GM10847 (cell line): Measurements from ENCODE around the gene NACAD.

Experiments
- POLR2A ChIP-seq: IDR thresholded peaks from 2 replicates; pipeline ENCODE4 v1.6.1; 2011; ENCODE audit not compliant: insufficient read length; ENCODE audit errors: extremely low read depth

The NACAD gene

DNA sequence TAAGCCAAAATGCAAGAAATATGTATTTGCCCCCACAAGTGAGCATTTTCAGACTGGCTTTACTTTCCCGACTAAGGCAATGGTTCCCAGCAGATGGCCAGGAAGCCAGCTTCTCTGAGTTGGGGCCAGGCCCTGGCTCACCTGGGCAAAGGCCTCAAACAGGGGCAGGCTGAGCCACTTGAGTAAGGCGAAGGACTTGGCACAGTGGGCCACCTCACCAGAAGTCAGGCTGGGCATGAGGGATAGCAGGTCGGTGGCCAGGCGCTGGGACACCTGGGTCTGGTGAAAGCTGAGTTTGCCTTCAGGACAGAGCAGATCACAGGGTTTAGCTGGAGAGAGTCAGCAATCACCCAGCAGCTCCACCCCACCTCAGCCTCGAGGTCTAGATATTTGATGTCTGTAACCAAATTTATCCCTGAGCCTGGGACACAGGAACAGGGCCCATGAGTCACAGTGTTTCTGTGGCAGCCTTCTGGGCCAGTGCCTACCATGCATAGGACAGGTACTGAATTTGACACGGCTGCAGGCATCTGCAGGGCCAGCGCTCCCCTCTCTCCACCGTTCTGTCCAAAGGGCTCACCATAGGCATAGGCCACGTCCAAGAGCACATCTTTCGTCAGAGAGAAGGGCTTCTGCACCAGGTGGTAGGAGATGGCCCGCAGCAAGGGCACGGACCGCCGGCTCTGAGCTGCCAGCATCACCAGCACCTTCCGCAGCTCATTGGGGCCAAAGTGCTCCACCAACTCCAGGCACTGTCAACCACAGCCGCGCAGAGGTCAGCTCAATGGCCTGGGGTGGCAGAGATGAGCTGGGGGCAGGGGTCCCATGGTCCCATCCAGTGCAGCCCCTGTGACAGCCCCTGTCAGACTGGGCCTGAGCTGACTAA, 15.4 kb upstream of the NACAD start:
- TF ChIP-seq POLR2A, result no peak

DNA sequence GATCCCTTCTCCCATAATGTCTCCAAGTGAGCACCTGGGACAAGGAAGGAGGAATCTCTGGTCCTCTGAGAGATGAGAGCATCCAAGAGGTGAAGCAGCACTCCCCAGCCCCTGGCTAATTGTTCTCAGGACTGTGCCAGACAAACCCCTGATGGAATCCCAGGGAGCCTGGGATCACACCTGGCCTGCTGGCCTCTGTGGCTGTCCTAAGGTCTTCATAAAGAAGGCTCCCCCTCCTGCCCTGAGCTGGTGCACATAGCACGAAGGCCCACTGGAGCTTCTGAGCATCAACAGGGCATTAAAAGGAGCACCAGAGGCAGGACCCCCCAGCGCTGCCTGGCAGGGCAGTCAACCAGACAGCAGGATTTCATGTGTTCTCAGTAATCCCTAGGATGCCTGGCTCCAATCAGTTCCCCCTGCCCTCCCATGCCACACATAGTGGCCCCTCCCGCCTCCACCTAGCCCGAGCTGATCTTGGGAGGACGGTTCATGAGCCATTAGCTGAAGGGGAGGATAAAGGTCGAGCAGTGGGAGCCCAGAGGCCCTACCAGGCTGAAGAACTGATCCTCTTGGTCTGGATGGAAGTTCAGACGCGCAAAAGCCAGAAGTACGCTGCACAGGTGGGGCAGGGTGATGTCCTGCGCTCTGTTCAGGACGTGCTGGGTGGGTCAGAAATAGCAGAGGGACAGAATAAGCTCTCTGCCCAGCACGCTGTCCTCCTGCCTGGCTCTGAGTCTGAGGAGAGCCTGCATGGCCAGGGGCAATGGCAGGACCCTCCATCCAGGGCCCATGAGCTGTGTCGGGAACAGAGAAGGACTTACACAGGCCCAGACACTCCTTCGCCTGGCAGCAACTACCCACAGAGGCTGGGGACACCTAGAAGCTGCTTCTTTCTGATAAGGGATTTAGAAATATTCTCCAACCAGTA, 14.3 kb upstream of the NACAD start:
- TF ChIP-seq POLR2A, result no peak

DNA sequence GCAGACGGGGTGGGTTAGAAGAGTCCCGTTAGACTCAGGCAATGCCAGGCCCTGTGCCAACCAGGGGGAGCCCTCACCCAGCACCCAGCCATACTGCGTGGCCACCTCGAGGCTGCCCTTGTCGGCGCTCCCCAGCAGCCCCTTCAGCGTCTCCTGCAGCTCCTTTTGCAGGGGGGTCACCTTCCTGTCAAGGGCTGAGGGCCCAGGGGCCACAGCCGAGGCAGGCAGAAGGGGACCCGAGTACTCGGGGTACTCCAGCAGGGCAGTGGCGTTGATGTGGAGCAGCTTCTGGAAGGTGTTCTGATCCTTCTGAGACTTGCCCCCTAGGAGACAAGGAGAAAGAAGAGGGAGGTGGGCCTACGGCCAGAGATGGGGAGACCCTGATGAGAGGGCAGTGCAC, 13.0 kb upstream of the NACAD start:
- no peak for TF ChIP-seq POLR2A

DNA sequence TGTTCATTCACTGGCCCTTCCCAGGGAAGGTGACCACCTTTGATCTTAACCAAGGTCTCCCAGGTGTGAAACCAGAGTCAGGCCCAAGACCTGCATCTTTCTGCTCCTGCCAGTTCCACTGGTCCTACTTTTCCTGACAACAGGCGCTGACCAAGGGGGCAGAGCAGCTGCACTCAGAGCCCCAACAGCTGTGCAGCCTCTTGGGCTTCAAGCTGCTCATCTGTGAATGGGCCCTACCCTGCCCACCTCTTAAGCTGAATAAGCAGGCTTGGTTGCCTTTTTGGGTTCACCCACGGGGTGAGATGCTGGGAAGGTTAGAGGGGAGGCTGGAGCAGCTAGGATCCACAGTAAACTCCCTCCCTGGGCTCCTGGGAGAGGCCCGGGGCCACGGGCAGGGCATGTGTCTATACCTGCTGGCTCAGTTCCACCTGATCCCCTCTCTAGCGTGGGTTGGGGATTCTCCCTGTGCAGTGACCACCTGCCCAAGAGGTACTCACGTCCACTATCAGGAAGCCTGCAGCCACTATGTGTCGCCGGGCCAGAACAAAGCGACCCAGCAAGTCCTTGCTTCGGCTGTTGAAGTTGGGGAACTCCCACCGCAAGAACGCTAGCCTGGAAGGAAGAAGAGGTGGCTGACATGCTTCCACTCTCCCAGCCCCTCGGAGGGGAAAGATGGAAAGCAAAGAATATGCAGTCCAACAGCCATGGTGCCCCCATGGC, 12.2 kb upstream of the NACAD start:
- TF ChIP-seq POLR2A, result no peak

DNA sequence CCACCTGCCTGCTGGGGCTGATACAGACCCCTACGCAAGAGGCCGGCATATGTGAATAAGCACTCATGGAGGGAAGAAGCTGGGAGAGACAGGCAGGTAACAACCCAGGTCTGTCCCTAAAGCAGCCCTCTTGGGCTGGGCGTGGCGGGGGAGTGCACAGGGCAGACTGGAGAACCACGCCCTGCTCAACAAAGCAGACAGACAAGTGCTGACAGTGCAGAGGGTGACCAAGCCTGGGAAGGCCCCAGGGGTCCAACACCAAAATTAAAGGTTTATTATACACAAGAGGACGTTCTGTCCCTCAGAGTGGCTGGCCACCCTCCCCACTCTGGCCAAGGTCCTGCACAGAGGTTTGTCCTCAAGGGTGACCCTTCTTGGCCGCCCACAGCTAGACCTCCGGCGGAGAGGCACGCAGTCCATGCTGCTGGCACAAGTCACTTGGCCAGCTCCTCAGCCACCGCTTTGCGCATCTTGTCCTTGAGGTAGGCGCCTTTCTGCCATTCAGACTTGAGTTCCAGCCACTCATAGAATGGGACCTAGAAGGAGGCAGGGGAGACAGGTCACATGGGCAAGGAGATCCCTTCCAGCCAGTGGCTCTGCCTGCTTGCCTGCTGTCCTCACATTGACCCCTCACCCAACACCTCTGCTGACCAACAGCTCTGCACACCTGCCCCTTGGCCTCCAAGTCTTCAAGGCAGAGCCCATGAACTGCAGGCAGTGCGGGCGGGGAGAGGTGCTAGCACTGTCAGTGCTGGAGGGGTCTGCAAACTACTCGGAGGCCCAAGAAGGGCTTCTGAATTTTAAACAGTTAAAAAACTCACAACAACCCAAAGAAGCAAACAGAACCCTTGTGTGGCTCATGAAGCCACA, 11.4 kb upstream of the NACAD start:
- no peak for TF ChIP-seq POLR2A

DNA sequence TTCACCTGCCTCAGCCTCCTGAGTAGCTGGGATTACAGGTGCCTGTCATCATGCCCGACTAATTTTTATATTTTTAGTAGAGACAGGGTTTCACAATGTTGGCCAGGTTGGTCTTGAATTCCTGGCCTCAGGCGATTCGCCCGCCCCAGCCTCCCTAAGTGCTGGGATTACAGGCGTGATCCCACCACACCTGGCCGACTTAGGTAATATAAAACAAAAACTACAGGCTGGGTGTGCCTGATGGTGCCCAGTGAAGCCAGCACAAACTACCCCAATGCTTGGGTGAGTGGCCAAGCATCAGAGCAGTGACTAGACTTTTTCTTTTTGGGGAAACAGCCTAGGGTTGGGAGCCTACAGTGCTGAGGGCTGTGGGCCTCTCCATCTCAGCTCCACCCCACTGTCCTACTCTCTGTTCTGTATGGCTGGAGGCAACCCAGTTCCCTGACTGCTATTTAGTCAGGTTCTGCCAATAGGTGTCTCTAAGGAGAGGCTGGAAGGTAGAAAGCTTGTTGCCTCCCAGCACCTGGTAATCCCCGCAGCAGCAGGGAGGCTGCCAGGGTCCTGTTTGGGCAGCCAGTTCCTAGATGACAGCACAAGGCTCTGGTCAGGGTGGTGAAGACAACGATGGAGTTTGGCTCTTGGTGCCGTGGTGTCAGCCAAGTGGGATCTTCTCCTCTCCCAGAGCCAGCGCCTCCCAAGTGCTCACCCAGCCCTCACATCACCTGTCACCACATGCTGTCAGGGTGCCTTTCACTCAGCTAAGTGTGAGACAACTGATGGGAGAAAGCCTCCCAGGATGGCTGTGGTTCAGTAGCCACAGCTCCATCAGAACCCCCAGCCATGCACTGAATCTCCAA, 10.4 kb upstream of the NACAD start:
- TF ChIP-seq POLR2A, result no peak

DNA sequence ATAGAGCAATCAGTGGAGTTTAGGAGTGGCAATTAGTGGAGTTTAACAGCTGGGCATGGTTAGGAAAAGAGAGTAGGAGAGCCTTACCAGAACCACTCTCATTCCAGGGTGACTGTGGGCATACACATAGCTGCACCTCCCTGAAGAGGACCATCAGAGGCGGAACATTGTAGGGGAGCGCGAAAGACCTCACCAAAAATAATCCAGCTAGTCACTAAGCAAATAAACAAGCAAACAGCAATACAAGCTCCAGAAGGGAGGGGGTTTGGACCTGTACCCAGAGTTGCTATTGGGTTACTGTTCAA, 4.1 kb upstream of the NACAD start:
- TF ChIP-seq POLR2A, result no peak

DNA sequence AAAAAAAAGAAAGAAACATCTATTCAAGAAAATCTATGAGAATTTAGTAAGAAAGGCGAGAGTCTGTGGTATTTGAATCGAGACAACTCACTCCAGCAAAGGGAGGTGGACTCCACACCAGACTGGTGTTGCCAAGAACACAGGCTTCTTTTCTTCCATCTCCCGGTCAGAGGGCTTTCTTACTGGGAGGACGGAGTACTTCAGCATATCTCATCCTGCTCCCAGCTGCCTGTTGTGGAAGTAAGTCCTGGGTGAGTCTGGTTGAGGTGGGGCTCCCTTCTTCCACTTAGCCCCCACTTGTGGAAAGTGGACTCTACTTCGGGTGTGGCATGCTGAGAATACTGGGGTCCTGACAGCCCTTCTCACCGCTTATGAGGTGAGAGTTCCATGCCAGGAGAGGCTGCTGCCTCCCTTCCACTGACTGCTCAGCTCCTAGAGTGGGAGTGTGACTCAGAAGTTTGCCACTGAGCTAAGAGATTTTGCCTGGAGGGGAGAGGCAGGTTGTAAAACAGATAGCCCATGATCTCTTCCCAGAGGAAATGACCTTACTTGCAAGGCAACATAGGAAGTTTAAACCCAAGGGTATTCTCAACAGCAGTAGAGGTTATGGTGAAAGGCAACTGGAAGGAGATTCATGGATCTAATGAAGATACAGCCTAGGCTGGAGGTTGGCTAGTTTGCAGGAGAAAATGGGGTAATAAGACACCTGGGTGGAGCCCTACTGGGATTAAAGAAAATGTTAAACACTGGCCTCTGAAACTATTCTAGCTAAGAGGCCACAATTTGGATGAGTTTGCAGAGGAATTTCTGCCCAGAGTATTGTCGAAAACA, 3.5 kb upstream of the NACAD start:
- no peak for TF ChIP-seq POLR2A

DNA sequence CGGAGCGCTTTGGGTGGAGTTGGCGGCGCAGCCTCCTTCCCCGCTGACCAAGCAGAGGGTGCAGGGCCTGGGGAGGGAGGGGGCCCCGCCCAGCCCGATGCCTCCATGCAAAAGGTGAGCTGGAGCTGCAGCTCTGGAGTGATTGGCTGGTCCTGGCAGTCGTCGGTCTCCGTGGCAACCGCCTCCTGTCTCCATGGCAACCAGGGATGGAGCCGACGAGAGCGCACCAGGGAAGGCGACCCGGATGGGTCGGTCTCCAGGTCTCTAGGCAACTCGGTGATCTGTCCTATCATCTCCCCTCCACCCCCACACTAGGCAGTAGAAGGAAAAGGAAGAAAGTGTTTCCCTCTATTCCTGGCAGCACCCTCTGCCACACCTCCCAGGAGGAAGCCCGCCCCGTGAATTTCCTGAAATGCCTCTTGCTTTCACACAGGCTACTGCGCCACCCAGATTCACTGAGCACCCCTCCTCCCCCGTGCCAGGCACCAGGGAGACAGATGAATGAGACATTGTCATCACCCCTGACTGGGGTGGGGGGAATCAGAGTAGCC, 647 bp upstream of the NACAD start:
- TF ChIP-seq POLR2A, result no peak

DNA sequence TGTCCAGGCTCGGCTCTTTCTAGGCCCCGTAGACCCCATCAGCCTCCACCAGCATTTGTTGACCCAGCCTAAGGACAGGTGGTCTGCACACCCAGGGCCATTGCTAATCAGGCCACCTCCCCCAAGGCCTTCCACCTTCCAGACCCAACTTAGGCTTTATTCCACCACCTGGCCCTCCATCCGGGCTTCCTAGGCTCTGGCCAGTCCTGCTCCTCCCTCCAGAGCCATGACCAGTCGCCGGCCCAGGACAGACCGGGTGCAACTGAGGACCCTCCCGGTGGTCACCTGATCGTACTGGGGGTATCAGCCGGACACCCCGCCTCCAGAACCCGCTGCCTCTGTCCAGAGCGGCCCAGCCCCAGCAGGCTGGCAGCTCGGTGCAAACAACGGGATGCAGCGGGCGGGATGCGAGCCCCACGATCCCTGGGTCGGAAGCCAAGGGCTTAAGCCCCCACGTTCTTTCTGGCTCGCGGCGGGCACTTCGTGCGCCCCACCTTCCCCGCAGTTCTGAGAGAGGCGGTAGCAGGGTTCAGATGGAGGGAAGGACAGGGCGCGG, 545 bp downstream of the NACAD start:
- TF ChIP-seq POLR2A, result no peak

DNA sequence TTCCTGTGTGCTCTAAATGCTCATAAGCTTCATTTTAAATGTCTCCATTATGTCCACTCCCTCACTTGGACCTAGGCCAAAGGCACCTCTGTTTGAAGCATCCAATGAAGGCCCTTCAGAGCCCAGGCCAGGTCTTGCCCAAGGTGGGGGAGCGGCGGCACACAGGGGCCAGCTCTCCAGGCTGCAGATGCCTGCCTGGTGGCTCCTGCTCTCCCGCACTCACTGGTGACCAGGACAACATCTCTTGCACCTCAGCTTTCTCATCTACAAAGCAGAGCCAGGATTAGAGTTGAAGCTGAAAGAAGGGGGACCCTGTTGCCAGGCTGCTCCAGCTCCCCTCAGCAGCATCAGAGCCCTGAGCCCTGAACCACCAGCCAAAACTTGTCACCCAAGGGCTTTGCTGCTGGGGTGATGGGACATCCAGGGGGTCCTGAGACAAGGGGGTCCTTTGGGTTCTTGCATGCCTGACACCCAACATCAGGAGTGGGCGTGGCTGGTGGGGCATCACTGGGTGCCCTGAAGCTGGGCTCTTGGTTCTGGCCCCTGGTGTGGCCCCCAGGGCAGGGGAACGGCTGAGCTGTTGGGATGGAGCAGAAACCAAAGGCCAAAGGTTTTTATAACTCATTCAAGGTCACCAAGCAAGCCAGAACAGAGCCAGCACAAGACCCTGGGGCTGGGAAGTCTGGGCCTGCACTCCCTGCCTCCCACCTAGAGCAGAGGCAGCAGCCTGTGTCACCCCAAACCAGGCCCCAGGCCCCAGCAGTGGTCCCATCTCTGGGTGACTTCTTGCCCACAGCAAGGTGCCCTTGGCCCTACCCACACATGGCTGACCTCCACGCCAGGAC, 1.2 kb downstream of the NACAD start:
- no peak for TF ChIP-seq POLR2A

DNA sequence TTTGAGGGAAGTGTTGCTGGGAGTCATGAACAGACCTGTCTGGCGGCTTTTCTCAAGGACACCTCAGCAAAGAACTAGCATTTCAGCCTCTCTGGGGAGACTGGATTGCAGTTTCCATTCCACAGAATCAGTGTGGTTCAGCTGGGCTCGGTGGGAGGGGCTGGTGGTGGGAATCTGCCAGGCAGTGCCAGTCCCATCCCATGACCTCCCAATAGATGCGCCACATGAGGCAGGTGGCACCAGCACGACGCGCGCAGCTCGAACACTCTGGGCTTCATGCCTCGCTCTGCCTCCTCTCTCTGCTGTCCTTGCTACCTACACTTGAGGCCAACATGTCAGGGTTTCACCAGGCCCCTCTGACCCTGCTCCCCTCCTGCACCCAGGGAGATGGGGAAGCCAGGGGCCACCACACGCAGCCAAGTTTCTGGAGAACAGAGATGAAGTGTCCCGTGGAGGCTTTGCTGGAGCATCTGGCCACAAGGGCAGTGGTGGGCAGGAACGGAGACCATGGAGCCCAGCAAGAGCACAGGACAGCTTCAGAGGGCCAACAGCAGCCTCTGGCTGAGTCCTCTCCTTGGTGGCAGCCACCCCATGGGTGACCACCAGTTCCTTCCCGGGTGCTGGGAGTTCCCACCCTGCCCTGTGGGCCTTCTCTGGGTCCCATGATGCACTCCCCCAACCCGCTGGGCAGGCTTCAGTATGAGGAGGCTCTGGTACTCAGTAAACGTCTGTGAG, 2.3 kb downstream of the NACAD start:
- no peak for TF ChIP-seq POLR2A
